Heart left ventricle (tissue), 16 donors: ENCODE measurements around the gene GGCT. TPM values are rescaled to one million over a fixed set of nuclear protein-coding genes. Genes with fewer than 3 reads are reported as not detected.

Experiments used
- ATAC-seq, 4 donors: fragments of 200-7000 bp; cut with Tn5 transposase; one replicate each; pipeline ENCODE4 v1.9.1; 2020 to 2022; ENCODE audit warnings: moderate library complexity in 4 of 4, mild to moderate bottlenecking in 3 of 4, moderate number of reproducible peaks in 1 of 4
- DNase-seq, 5 donors: peaks; one replicate each; pipeline ENCODE4 v3.0.0-alpha.2; 2020
- H3K27ac ChIP-seq, 12 donors: fragments of 200-600 bp; sonication (generic) in 4 of 12; one replicate each; pipeline versions ENCODE4 v1.5.0 to v1.8.0; 2016 to 2022; ENCODE audit warnings: mild to moderate bottlenecking in 2 of 12
- H3K27me3 ChIP-seq, 9 donors: fragments of 200-600 bp; sonication (generic) in 2 of 9; one replicate each; pipeline versions ENCODE4 v1.5.1 to v1.8.0; 2016 to 2022; ENCODE audit warnings: mild to moderate bottlenecking in 3 of 9
- H3K36me3 ChIP-seq, 9 donors: fragments of 200-600 bp; sonication (generic) in 2 of 9; one replicate each; pipeline versions ENCODE4 v1.5.0 to v1.8.0; 2018 to 2022; ENCODE audit warnings: mild to moderate bottlenecking in 2 of 9
- H3K4me1 ChIP-seq, 12 donors: fragments of 200-600 bp; sonication (generic) in 4 of 12; one replicate each; pipeline versions ENCODE4 v1.5.0 to v1.8.0; 2016 to 2022; ENCODE audit warnings: mild to moderate bottlenecking in 3 of 12
- H3K4me3 ChIP-seq, 12 donors: fragments of 200-600 bp; sonication (generic) in 4 of 12; one replicate each; pipeline versions ENCODE4 v1.5.0 to v1.8.0; 2017 to 2022; ENCODE audit warnings: mild to moderate bottlenecking in 9 of 12, moderate library complexity in 4 of 12
- H3K9me3 ChIP-seq, 12 donors: fragments of 200-600 bp; sonication (generic) in 4 of 12; one replicate each; pipeline versions ENCODE4 v1.5.0 to v1.8.0; 2016 to 2022; ENCODE audit warnings: mild to moderate bottlenecking in 1 of 12
- POLR2A ChIP-seq, 2 donors: fragments of 450-650 bp; IDR thresholded peaks; one replicate each; pipeline ENCODE4 v1.6.1; 2017; ENCODE audit warnings: antibody characterized with exemption in 2 of 2, mild to moderate bottlenecking in 2 of 2, moderate library complexity in 2 of 2
- WGBS, 4 donors: extraction: QIAGEN DNeasy Blood & Tissue Kit in 2 of 4; methylation state at CpG; one replicate each; pipeline versions ENCODE4 v1.1.5 to v1.1.7; 2013 to 2018; 5-methylcytosine and 5-hydroxymethylcytosine counted together
- intact Hi-C, 10 donors: fragments of 100-400 bp; cut with DNase I; formaldehyde crosslinking; loops; one replicate each; pipeline versions ENCODE4 v1.11.1 to v1.14.2; 2022
- polyA plus RNA-seq, 2 donors: library from polyadenylated mRNA; stranded (reverse); fragments of 200-250 nt; gene quantifications; one replicate each; pipeline ENCODE4 v1.2.3, GENCODE V29; 2013
- total RNA-seq, 9 donors: library from RNA; depleted of rRNA in 2 of 9; stranded (reverse); fragments of >200 nt in 2 of 9; fragmentation: NEBNext Ultra II Directional in 3 of 9; extraction: Animal tissue kit (Norgen Biotek cat#: 25700) in 3 of 9; gene quantifications; one replicate each; pipeline versions ENCODE4 v1.1.0 to v1.2.4, GENCODE V29; 2016 to 2023
- TF ChIP-seq, protein P1 (sequence below), 12 donors: fragments of 200-600 bp; sonication (generic) in 4 of 12; IDR thresholded peaks; one replicate each; pipeline versions ENCODE4 v1.5.0 to v1.8.0; 2018 to 2022; ENCODE audit warnings: antibody characterized with exemption in 12 of 12, mild to moderate bottlenecking in 5 of 12
- donor health status: ischemic (EF 13 %, LVEDD 7.1; RV severe dilation, severe dysfunction).
- donor health status: healthy with polysubstance abuse.
- donor health status: DM: no; HTN: yes; CAD: no.
- donor health status: DM: no; HTN: no; CAD: no.
- donor health status: ischemic (EF 25% LVEDD 6.9; RV normal size, moderate dysfunction).
- donor health status: ischemic (EF 25% LVEDD 5.7; RV mildly dilated, moderate dysfunction).
- donor health status: healthy.
- donor health status: DM: yes; HTN: yes; CAD: no.
- donor health status: ischemic (EF 35%, LVEDD 5.7; RV mildly dilated, moderate dysfunction).
- donor health status: nonischemic (EF 11% LVEDD 7.7; RV severe dilation, severe dysfunction).
- donor health status: DM: yes; HTN: yes; CAD: no.
- donor health status: PGD.
- donor health status: ischemic (EF 29% LVEDD 5.4; RV normal size, mild dysfunction).
- donor health status: nonischemic (EF 23%, LVEDD 6.1; RV moderate dilation, normal function).

GGCT gene
- total and polyA plus RNA-seq, 11 donors: 14.1 to 54.3 (median 18.7) TPM

DNA sequence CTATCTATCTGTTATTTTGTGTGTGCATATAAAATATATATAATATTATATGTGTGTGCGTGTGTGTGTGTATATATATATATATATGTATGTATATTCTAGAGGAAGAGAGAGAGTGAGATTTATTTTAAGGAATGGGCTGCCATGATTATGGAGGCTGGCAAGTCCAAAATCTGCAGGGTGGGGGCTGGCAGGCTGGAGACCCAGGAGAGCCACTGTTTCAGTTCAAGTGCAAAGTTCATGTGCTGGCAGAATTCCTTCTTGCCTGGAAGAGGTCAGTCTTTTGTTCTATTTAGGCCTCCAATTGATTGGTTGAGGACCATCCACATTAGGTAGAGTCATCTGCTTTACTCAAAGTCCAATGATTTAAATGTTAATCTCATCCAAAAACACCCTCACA, 47.7 kb upstream of the GGCT start:
- ATAC-seq: no peak
- Histone ChIP-seq H3K27me3 (no peaks in the 10 kb centered on the region), H3K9me3 (no peaks in the 10 kb centered on the region), H3K4me1 (peaks cover 3 to 31% (median 14%) of the 10 kb centered on the region in 12 donors), H3K36me3 (peaks cover 0 to 26% (median 3%) of the 10 kb centered on the region in 9 donors), H3K27ac (no peak overlapping the region), H3K4me3 (no peak overlapping the region)
- TF ChIP-seq, protein P1, sequence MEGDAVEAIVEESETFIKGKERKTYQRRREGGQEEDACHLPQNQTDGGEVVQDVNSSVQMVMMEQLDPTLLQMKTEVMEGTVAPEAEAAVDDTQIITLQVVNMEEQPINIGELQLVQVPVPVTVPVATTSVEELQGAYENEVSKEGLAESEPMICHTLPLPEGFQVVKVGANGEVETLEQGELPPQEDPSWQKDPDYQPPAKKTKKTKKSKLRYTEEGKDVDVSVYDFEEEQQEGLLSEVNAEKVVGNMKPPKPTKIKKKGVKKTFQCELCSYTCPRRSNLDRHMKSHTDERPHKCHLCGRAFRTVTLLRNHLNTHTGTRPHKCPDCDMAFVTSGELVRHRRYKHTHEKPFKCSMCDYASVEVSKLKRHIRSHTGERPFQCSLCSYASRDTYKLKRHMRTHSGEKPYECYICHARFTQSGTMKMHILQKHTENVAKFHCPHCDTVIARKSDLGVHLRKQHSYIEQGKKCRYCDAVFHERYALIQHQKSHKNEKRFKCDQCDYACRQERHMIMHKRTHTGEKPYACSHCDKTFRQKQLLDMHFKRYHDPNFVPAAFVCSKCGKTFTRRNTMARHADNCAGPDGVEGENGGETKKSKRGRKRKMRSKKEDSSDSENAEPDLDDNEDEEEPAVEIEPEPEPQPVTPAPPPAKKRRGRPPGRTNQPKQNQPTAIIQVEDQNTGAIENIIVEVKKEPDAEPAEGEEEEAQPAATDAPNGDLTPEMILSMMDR (IDR thresholded peaks at IDR 0.05): no peak
- no peak for TF ChIP-seq POLR2A (IDR thresholded peaks at IDR 0.05)
- DNase-seq: no peak
- intact Hi-C loops: no loop called here
- 46 to 97% (median 67%) methylated on average over 1 of the region's 1 CpG for WGBS, 4 donors

DNA sequence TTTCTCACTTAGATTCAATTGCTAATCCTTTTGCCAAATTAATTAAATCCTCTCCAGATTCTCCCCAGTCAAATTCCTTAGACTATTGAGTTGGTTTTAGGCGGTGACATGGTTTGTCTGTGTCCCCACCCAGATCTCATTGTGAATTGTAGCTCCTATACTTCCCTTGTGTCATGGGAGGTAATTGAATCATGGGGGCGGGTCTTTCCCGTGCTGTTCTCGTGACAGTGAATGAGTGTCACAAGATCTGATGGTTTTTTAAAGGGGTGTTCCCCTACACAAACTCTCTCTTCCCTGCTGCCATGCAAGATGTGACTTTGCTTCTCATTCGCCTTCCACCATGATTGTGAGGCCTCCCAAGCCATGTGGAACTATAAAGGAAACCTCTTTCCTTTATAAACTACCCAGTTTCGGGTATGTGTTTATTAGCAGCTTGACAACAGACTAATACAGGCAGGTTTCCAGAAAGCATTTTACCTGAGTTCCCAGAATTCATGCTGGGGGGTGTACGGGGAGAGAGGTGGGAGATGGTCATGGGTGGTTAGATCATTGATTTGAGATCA, 45.4 kb upstream of the GGCT start:
- Histone ChIP-seq H3K4me1 (peaks cover 3 to 31% (median 14%) of the 10 kb centered on the region in 12 donors), H3K4me3 (no peak overlapping the region), H3K9me3 (no peaks in the 10 kb centered on the region), H3K27ac (peak overlapping the region in 11 of 12 donors; percentile 40 to 86 (median 68)), H3K27me3 (no peaks in the 10 kb centered on the region), H3K36me3 (peaks cover 0 to 26% (median 4%) of the 10 kb centered on the region in 9 donors)
- intact Hi-C loops: loop anchor here in 3 of 10 donors (1.0 to 5.0 kb wide), 3 partner anchors 14 to 273 kb away; no protein-coding TSS in a partner anchor
- ATAC-seq: peak; percentile 29 to 82 (median 48)
- DNase-seq: peak in 2 of 5 donors; percentile 43 to 45
- TF ChIP-seq POLR2A (IDR thresholded peaks at IDR 0.05): no peak
- TF ChIP-seq, protein P1 (IDR thresholded peaks at IDR 0.05): no peak
- 73 to 81% (median 75%) methylated on average over 7 of the region's 7 CpGs for WGBS, 4 donors

DNA sequence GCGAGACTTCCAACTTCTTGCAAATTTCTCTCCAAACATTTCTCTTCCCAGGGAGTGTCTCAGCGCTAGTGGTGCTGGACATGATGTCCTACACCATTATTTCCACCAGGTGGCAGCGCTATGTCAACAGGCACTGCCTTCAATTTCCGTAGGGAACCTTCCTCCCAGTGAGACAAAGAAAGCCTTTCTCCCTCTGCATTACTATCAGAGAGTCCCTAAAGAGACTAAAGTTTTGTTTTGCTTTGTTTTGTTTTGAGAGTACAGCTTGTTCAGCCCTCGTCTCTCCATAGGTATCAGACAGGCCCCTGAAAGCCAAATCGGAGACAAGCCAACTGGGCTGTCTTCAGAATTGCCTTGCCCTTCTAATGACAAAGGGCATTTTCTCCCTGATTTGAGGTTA, 44.2 kb upstream of the GGCT start:
- WGBS, 4 donors: 20 to 27% (median 24%) methylated on average over 6 of the region's 6 CpGs
- TF ChIP-seq, protein P1 (IDR thresholded peaks at IDR 0.05): peak; percentile 72 to 95 (median 83)
- no peak for TF ChIP-seq POLR2A (IDR thresholded peaks at IDR 0.05)
- ATAC-seq (peak; percentile 66 to 84 (median 76)), DNase-seq (peak in 4 of 5 donors; percentile 48 to 70 (median 60))
- intact Hi-C loops: loop anchor here in 4 of 10 donors (1.0 to 5.0 kb wide), 3 partner anchors 15 to 272 kb away; no protein-coding TSS in a partner anchor
- peak overlapping the region in 11 of 12 donors; percentile 20 to 77 (median 56) for H3K27ac ChIP-seq
- H3K4me1 ChIP-seq: peaks cover 3 to 31% (median 14%) of the 10 kb centered on the region in 12 donors
- peaks cover 0 to 26% (median 4%) of the 10 kb centered on the region in 9 donors for H3K36me3 ChIP-seq
- no peaks in the 10 kb centered on the region for H3K9me3 ChIP-seq
- H3K27me3 ChIP-seq: no peaks in the 10 kb centered on the region
- H3K4me3 ChIP-seq: no peak overlapping the region

DNA sequence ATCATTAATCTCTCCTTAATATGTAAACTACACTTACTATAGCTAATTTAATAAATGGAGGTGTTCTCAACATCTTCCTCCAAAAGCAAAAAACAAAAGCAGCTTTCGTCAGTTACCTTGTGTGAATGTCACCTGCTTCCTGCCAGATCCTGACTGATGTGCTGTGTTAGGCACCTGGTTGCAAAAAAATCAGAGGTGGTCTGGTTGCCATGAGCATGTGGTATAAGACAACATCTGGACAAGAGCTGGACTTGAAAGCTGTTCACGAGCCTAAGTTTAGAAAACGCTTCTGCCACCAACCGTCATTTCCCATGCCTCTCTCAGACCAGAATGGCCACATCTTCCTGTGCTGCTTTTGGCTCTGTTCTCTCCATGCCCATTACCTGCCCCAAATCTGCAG, 42.0 kb upstream of the GGCT start:
- Histone ChIP-seq H3K27ac (no peak overlapping the region), H3K27me3 (no peaks in the 10 kb centered on the region), H3K36me3 (peaks cover 0 to 26% (median 4%) of the 10 kb centered on the region in 9 donors), H3K4me3 (no peak overlapping the region), H3K4me1 (peaks cover 3 to 30% (median 14%) of the 10 kb centered on the region in 12 donors), H3K9me3 (no peaks in the 10 kb centered on the region)
- WGBS, 4 donors: 96 to 97% (median 97%) methylated on average over 4 of the region's 4 CpGs
- intact Hi-C loops: loop anchor here in 2 of 10 donors (5.0 kb wide), 2 partner anchors 34 to 269 kb away; no protein-coding TSS in a partner anchor
- ATAC-seq (no peak), DNase-seq (no peak)
- TF ChIP-seq POLR2A (IDR thresholded peaks at IDR 0.05): no peak
- TF ChIP-seq, protein P1 (IDR thresholded peaks at IDR 0.05): no peak
